HEK293 (cell line): ENCODE measurements around the gene KITLG.

Source experiments
- CTCF ChIA-PET: fragments of 350-600 bp; formaldehyde crosslinking; extraction: SDS; loops from one replicate; lab custom pipeline; 2021; ENCODE audit warnings: antibody characterized with exemption; lab: Yijun Ruan, JAX
- POLR2A ChIA-PET: fragments of 300-600 bp; formaldehyde crosslinking; extraction: SDS; loops from one replicate; lab custom pipeline; 2020; ENCODE audit warnings: antibody characterized with exemption, inconsistent platforms; lab: Yijun Ruan, JAX
- H3K27ac ChIP-seq: fragments of 200-500 bp; sonication (Bioruptor generic); 2 replicates; pipeline ENCODE4 v1.5.1; 2014; ENCODE audit warnings: low read depth, low read length, control low read depth, inconsistent platforms; ENCODE audit errors: extremely low read depth
- H3K36me3 ChIP-seq, 2 experiments: fragments of 200-500 bp in 1 of 2; sonication (Bioruptor generic) in 1 of 2; 1 replicate in 1 of 2; 2 replicates in 1 of 2; pipeline ENCODE4 v1.5.1; 2014 to 2017; ENCODE audit warnings: inconsistent platforms in 2 of 2, low read length in 2 of 2; ENCODE audit not compliant: control insufficient read depth in 2 of 2, insufficient read depth in 1 of 2
- H3K4me1 ChIP-seq: fragments of 200-500 bp; sonication (Bioruptor generic); 2 replicates; pipeline ENCODE4 v1.5.1; 2014; ENCODE audit warnings: mild to moderate bottlenecking, low read length, inconsistent platforms; ENCODE audit not compliant: control insufficient read depth, insufficient read depth
- H3K4me3 ChIP-seq: 2 replicates; pipeline ENCODE4 v1.5.1; 2011; ENCODE audit warnings: low read depth, mild to moderate bottlenecking, control low read depth, low read length, moderate library complexity
- H3K9me3 ChIP-seq: fragments of 200-500 bp; sonication (Bioruptor generic); 2 replicates; pipeline ENCODE4 v1.5.1; 2014; ENCODE audit warnings: low read depth, low read length, inconsistent platforms; ENCODE audit not compliant: control insufficient read depth, insufficient read depth
- FEZF1 ChIP-seq: fragments of 450-650 bp; formaldehyde crosslinking; IDR thresholded peaks from 2 replicates; pipeline ENCODE4 v1.5.1; 2016; ENCODE audit warnings: missing biosample characterization, missing genetic modification characterization
- GFI1B ChIP-seq: fragments of 450-650 bp; formaldehyde crosslinking; IDR thresholded peaks from 2 replicates; pipeline ENCODE4 v1.5.1; 2016; ENCODE audit warnings: missing biosample characterization, missing genetic modification characterization
- HOXD13 ChIP-seq: sonication (generic); formaldehyde crosslinking; IDR thresholded peaks from 2 replicates; pipeline ENCODE4 v1.8.0; 2022; ENCODE audit warnings: missing genetic modification reagents, borderline replicate concordance
- IKZF3 ChIP-seq: fragments of 450-650 bp; IDR thresholded peaks from 2 replicates; pipeline ENCODE4 v1.5.0; 2018; ENCODE audit warnings: missing biosample characterization, mild to moderate bottlenecking, missing genetic modification characterization, moderate library complexity
- OSR2 ChIP-seq: fragments of 450-650 bp; formaldehyde crosslinking; IDR thresholded peaks from 2 replicates; pipeline ENCODE4 v1.5.1; 2016; ENCODE audit warnings: missing biosample characterization, missing genetic modification characterization
- ZBTB17 ChIP-seq: fragments of 450-650 bp; formaldehyde crosslinking; IDR thresholded peaks from 2 replicates; pipeline ENCODE4 v1.5.1; 2016; ENCODE audit warnings: missing biosample characterization, missing genetic modification characterization
- ZBTB20 ChIP-seq: fragments of 450-650 bp; formaldehyde crosslinking; IDR thresholded peaks from 2 replicates; pipeline ENCODE4 v1.5.1; 2016; ENCODE audit warnings: missing biosample characterization, missing genetic modification characterization
- ZEB2 ChIP-seq: fragments of 450-650 bp; formaldehyde crosslinking; IDR thresholded peaks from 2 replicates; pipeline ENCODE4 v1.5.1; 2016; ENCODE audit warnings: missing biosample characterization, missing genetic modification characterization
- ZFP69B ChIP-seq: fragments of 450-650 bp; formaldehyde crosslinking; IDR thresholded peaks from 2 replicates; pipeline ENCODE4 v1.5.1; 2016; ENCODE audit warnings: missing biosample characterization, missing genetic modification characterization
- ZNF114 ChIP-seq: fragments of 450-650 bp; formaldehyde crosslinking; IDR thresholded peaks from 2 replicates; pipeline ENCODE4 v1.5.0; 2017; ENCODE audit warnings: missing biosample characterization, missing genetic modification characterization
- ZNF2 ChIP-seq: fragments of 450-650 bp; formaldehyde crosslinking; IDR thresholded peaks from 2 replicates; pipeline ENCODE4 v1.5.1; 2016; ENCODE audit warnings: missing biosample characterization, missing genetic modification characterization
- ZNF202 ChIP-seq: fragments of 450-650 bp; formaldehyde crosslinking; IDR thresholded peaks from 2 replicates; pipeline ENCODE4 v1.5.1; 2016; ENCODE audit warnings: missing biosample characterization, missing genetic modification characterization, borderline replicate concordance
- ZNF239 ChIP-seq: fragments of 450-650 bp; formaldehyde crosslinking; IDR thresholded peaks from 2 replicates; pipeline ENCODE4 v1.5.1; 2016; ENCODE audit warnings: missing biosample characterization, missing genetic modification characterization
- ZNF366 ChIP-seq: fragments of 450-650 bp; formaldehyde crosslinking; conservative IDR thresholded peaks from 2 replicates; pipeline ENCODE4 v1.5.1; 2016; ENCODE audit warnings: missing biosample characterization, missing genetic modification characterization
- ZNF514 ChIP-seq: fragments of 450-650 bp; formaldehyde crosslinking; IDR thresholded peaks from 2 replicates; pipeline ENCODE4 v1.5.1; 2016; ENCODE audit warnings: missing biosample characterization, missing genetic modification characterization
- ZNF561 ChIP-seq: fragments of 450-650 bp; IDR thresholded peaks from 2 replicates; pipeline ENCODE4 v1.5.1; 2018; ENCODE audit warnings: missing biosample characterization, missing genetic modification characterization, borderline replicate concordance
- ZNF629 ChIP-seq: fragments of 450-650 bp; formaldehyde crosslinking; IDR thresholded peaks from 2 replicates; pipeline ENCODE4 v1.5.1; 2017; ENCODE audit warnings: missing biosample characterization, missing genetic modification characterization
- ZNF670 ChIP-seq: fragments of 450-650 bp; formaldehyde crosslinking; IDR thresholded peaks from 2 replicates; pipeline ENCODE4 v1.5.1; 2016; ENCODE audit warnings: missing biosample characterization, missing genetic modification characterization, low read depth
- ZNF701 ChIP-seq: fragments of 450-650 bp; formaldehyde crosslinking; IDR thresholded peaks from 2 replicates; pipeline ENCODE4 v1.5.1; 2016; ENCODE audit warnings: missing biosample characterization, missing genetic modification characterization
- ZNF776 ChIP-seq: fragments of 450-650 bp; formaldehyde crosslinking; IDR thresholded peaks from 2 replicates; pipeline ENCODE4 v1.5.0; 2017; ENCODE audit warnings: missing biosample characterization, missing genetic modification characterization, borderline replicate concordance
- ZNF785 ChIP-seq: fragments of 450-650 bp; formaldehyde crosslinking; IDR thresholded peaks from 2 replicates; pipeline ENCODE4 v1.5.1; 2016; ENCODE audit warnings: missing biosample characterization, missing genetic modification characterization
- TF ChIP-seq, protein P1 (sequence below): fragments of 450-650 bp; formaldehyde crosslinking; IDR thresholded peaks from 2 replicates; pipeline ENCODE4 v1.5.1; 2017; ENCODE audit warnings: missing biosample characterization, missing genetic modification characterization
- TF ChIP-seq, protein P2 (sequence below): fragments of 450-650 bp; IDR thresholded peaks from 2 replicates; pipeline ENCODE4 v1.5.1; 2018; ENCODE audit warnings: missing biosample characterization, mild to moderate bottlenecking, missing genetic modification characterization
- TF ChIP-seq, protein P3 (sequence below): fragments of 450-650 bp; formaldehyde crosslinking; IDR thresholded peaks from 2 replicates; pipeline ENCODE4 v1.5.1; 2016; ENCODE audit warnings: missing biosample characterization, missing genetic modification characterization
- TF ChIP-seq, protein P4 (sequence below): fragments of 450-650 bp; formaldehyde crosslinking; IDR thresholded peaks from 2 replicates; pipeline ENCODE4 v1.5.1; 2016; ENCODE audit warnings: missing biosample characterization, missing genetic modification characterization
- TF ChIP-seq, protein P5 (sequence below): fragments of 450-650 bp; formaldehyde crosslinking; IDR thresholded peaks from 2 replicates; pipeline ENCODE4 v1.5.1; 2017; ENCODE audit warnings: missing biosample characterization, missing genetic modification characterization
- TF ChIP-seq, protein P6 (sequence below): fragments of 450-650 bp; formaldehyde crosslinking; IDR thresholded peaks from 2 replicates; pipeline ENCODE4 v1.5.1; 2016; ENCODE audit warnings: missing biosample characterization, missing genetic modification characterization, low read depth

Gene KITLG

DNA sequence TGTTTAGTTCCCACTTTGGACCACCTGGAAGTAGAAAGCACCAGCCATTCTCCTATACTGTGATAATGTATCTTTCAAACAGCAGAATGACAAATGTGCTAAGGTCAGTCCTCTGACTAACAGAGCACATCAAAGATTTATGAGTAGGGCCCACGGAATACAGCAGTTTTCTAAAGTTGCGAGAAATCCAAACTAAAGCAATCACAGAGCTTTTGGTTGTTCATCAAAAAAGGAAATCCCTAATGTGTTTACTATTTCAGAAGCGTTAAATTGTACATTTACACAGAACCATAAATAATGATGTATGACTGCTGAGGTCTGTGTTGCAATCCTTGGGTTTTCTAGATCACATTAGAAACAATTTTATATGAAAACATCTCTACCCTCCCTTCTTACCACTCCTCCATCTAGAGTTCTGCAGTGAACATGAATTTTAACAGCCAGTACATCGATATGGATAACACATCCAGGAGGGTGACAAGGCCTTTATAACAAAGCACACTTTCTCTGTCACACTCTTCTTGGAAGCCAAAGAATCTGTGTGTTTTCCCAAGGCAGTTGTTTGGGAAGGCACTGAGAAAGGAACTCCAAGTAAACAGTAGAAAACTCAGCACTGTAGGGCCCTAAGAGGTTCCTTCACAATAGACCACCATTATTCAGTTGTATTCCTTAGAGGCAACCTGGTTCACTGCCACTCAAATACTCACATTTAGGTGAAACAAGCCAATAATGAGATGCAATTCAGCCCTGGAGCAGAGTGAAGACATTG lies 7.3 kb downstream of the KITLG start:
- POLR2A ChIA-PET = no interaction called here
- Histone ChIP-seq H3K9me3 (no peaks in the 10 kb centered on the region), H3K4me3 (no peak overlapping the region), H3K4me1 (peaks cover 41% of the 10 kb centered on the region), H3K27ac (peak overlapping the region; percentile 42), H3K36me3 (no peaks in the 10 kb centered on the region)
- CTCF ChIA-PET = interaction anchor here (0.6 kb wide), 2 partner anchors 21 to 670 kb away, joined by 3 to 6 read pairs; no protein-coding TSS in a partner anchor
- TF ChIP-seq, protein P1, sequence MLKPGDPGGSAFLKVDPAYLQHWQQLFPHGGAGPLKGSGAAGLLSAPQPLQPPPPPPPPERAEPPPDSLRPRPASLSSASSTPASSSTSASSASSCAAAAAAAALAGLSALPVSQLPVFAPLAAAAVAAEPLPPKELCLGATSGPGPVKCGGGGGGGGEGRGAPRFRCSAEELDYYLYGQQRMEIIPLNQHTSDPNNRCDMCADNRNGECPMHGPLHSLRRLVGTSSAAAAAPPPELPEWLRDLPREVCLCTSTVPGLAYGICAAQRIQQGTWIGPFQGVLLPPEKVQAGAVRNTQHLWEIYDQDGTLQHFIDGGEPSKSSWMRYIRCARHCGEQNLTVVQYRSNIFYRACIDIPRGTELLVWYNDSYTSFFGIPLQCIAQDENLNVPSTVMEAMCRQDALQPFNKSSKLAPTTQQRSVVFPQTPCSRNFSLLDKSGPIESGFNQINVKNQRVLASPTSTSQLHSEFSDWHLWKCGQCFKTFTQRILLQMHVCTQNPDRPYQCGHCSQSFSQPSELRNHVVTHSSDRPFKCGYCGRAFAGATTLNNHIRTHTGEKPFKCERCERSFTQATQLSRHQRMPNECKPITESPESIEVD (tag by site-specific recombination) = peak; percentile 97
- TF ChIP-seq ZNF561 (tag by site-specific recombination) (no peak), ZNF785 (tag by site-specific recombination) (no peak), ZNF514 (tag by site-specific recombination) (no peak), ZBTB20 (tag by site-specific recombination) (peak; percentile 66; the same call in 1 of the 2 replicates), ZBTB17 (tag by site-specific recombination) (no peak), ZNF2 (no peak), IKZF3 (0 out of 2 replicates have a peak, but pooled peaks have one; percentile 19), GFI1B (peak; percentile 60; the same call in 1 of the 2 replicates), FEZF1 (peak; percentile 71), ZNF114 (tag by site-specific recombination) (no peak), ZEB2 (peak; percentile 74), OSR2 (tag by site-specific recombination) (peak; percentile 68), ZNF366 (tag by site-specific recombination) (peak; percentile 24; the same call in 1 of the 2 replicates), HOXD13 (CRISPR knock-in tag) (no peak), ZNF202 (no peak), ZNF629 (tag by site-specific recombination) (no peak), ZNF239 (tag by site-specific recombination) (no peak), ZNF776 (tag by site-specific recombination) (no peak), ZNF701 (no peak), ZFP69B (tag by site-specific recombination) (peak; percentile 53; the same call in 1 of the 2 replicates), ZNF670 (tag by site-specific recombination) (no peak)
- TF ChIP-seq, protein P2, sequence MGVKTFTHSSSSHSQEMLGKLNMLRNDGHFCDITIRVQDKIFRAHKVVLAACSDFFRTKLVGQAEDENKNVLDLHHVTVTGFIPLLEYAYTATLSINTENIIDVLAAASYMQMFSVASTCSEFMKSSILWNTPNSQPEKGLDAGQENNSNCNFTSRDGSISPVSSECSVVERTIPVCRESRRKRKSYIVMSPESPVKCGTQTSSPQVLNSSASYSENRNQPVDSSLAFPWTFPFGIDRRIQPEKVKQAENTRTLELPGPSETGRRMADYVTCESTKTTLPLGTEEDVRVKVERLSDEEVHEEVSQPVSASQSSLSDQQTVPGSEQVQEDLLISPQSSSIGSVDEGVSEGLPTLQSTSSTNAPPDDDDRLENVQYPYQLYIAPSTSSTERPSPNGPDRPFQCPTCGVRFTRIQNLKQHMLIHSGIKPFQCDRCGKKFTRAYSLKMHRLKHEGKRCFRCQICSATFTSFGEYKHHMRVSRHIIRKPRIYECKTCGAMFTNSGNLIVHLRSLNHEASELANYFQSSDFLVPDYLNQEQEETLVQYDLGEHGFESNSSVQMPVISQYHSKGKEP (tag by site-specific recombination) = peak; percentile 31; the same call in 1 of the 2 replicates
- TF ChIP-seq, protein P3, sequence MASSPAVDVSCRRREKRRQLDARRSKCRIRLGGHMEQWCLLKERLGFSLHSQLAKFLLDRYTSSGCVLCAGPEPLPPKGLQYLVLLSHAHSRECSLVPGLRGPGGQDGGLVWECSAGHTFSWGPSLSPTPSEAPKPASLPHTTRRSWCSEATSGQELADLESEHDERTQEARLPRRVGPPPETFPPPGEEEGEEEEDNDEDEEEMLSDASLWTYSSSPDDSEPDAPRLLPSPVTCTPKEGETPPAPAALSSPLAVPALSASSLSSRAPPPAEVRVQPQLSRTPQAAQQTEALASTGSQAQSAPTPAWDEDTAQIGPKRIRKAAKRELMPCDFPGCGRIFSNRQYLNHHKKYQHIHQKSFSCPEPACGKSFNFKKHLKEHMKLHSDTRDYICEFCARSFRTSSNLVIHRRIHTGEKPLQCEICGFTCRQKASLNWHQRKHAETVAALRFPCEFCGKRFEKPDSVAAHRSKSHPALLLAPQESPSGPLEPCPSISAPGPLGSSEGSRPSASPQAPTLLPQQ (tag by site-specific recombination) = peak; percentile 51; the same call in 1 of the 2 replicates
- TF ChIP-seq, protein P4, sequence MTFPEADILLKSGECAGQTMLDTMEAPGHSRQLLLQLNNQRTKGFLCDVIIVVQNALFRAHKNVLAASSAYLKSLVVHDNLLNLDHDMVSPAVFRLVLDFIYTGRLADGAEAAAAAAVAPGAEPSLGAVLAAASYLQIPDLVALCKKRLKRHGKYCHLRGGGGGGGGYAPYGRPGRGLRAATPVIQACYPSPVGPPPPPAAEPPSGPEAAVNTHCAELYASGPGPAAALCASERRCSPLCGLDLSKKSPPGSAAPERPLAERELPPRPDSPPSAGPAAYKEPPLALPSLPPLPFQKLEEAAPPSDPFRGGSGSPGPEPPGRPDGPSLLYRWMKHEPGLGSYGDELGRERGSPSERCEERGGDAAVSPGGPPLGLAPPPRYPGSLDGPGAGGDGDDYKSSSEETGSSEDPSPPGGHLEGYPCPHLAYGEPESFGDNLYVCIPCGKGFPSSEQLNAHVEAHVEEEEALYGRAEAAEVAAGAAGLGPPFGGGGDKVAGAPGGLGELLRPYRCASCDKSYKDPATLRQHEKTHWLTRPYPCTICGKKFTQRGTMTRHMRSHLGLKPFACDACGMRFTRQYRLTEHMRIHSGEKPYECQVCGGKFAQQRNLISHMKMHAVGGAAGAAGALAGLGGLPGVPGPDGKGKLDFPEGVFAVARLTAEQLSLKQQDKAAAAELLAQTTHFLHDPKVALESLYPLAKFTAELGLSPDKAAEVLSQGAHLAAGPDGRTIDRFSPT (tag by site-specific recombination) = no peak
- TF ChIP-seq, protein P5, sequence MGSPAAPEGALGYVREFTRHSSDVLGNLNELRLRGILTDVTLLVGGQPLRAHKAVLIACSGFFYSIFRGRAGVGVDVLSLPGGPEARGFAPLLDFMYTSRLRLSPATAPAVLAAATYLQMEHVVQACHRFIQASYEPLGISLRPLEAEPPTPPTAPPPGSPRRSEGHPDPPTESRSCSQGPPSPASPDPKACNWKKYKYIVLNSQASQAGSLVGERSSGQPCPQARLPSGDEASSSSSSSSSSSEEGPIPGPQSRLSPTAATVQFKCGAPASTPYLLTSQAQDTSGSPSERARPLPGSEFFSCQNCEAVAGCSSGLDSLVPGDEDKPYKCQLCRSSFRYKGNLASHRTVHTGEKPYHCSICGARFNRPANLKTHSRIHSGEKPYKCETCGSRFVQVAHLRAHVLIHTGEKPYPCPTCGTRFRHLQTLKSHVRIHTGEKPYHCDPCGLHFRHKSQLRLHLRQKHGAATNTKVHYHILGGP (tag by site-specific recombination) = peak; percentile 59
- TF ChIP-seq, protein P6, sequence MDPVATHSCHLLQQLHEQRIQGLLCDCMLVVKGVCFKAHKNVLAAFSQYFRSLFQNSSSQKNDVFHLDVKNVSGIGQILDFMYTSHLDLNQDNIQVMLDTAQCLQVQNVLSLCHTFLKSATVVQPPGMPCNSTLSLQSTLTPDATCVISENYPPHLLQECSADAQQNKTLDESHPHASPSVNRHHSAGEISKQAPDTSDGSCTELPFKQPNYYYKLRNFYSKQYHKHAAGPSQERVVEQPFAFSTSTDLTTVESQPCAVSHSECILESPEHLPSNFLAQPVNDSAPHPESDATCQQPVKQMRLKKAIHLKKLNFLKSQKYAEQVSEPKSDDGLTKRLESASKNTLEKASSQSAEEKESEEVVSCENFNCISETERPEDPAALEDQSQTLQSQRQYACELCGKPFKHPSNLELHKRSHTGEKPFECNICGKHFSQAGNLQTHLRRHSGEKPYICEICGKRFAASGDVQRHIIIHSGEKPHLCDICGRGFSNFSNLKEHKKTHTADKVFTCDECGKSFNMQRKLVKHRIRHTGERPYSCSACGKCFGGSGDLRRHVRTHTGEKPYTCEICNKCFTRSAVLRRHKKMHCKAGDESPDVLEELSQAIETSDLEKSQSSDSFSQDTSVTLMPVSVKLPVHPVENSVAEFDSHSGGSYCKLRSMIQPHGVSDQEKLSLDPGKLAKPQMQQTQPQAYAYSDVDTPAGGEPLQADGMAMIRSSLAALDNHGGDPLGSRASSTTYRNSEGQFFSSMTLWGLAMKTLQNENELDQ (tag by site-specific recombination) = no peak
